Choroid plexus epithelial cell (primary cell): ENCODE results near the gene USP2.

ENCODE experiments used
- DNase-seq: peaks from one replicate; pipeline ENCODE4 v3.0.0-alpha.2; 2010; ENCODE audit warnings: low read depth
- H3K4me3 ChIP-seq: 2 replicates; pipeline ENCODE4 v1.5.1; 2011; ENCODE audit warnings: low read depth, mild to moderate bottlenecking, control low read depth, low read length, moderate library complexity
- TF ChIP-seq, protein P1 (sequence below): conservative IDR thresholded peaks from 2 replicates; pipeline ENCODE4 v1.5.1; 2011; ENCODE audit warnings: low read depth, mild to moderate bottlenecking, control low read depth, inconsistent platforms, low read length, moderate library complexity

USP2 gene

DNA sequence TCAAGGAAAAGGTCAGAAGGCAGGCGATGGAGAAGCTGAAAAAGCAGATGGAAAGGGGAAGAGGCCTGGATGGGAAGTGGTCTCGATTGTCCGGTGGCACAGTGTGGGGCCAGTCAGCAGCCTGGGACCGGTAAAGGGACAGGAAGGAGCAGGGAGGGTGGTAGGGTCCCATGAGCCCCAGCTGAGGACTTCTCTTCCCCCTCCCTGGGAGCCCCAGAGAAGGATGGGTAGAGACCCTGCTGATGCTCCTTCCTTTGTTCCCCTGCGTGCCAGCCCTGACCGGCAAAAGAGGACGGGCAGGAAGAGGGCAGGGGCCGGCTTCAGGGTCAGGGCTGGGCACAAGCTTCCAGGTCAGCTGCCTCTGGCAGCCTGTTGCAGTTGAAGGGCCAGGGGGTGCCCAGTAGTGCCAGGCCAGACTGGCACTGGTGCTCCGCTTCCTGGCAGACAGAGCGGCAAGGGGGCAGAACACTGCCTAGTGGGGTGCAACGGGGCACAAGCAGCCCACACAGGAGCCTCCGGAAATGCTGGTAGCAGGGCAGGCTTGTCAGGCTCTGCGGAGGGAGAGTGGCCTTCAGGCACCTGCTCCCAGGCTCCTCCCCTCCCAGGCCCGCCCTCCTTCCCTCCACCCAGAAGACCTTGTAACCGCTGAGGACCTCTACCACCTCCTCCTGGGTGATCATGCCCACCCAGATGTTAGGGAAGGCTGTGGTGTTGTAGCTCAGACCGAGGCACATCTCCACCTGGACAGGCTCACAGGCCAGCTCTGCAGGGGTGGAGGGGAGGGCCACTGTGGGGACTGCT lies 40.1 kb downstream of the USP2 start:
- no peak overlapping the region for H3K4me3 ChIP-seq
- TF ChIP-seq, protein P1, sequence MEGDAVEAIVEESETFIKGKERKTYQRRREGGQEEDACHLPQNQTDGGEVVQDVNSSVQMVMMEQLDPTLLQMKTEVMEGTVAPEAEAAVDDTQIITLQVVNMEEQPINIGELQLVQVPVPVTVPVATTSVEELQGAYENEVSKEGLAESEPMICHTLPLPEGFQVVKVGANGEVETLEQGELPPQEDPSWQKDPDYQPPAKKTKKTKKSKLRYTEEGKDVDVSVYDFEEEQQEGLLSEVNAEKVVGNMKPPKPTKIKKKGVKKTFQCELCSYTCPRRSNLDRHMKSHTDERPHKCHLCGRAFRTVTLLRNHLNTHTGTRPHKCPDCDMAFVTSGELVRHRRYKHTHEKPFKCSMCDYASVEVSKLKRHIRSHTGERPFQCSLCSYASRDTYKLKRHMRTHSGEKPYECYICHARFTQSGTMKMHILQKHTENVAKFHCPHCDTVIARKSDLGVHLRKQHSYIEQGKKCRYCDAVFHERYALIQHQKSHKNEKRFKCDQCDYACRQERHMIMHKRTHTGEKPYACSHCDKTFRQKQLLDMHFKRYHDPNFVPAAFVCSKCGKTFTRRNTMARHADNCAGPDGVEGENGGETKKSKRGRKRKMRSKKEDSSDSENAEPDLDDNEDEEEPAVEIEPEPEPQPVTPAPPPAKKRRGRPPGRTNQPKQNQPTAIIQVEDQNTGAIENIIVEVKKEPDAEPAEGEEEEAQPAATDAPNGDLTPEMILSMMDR = no peak
- DNase-seq = no peak

DNA sequence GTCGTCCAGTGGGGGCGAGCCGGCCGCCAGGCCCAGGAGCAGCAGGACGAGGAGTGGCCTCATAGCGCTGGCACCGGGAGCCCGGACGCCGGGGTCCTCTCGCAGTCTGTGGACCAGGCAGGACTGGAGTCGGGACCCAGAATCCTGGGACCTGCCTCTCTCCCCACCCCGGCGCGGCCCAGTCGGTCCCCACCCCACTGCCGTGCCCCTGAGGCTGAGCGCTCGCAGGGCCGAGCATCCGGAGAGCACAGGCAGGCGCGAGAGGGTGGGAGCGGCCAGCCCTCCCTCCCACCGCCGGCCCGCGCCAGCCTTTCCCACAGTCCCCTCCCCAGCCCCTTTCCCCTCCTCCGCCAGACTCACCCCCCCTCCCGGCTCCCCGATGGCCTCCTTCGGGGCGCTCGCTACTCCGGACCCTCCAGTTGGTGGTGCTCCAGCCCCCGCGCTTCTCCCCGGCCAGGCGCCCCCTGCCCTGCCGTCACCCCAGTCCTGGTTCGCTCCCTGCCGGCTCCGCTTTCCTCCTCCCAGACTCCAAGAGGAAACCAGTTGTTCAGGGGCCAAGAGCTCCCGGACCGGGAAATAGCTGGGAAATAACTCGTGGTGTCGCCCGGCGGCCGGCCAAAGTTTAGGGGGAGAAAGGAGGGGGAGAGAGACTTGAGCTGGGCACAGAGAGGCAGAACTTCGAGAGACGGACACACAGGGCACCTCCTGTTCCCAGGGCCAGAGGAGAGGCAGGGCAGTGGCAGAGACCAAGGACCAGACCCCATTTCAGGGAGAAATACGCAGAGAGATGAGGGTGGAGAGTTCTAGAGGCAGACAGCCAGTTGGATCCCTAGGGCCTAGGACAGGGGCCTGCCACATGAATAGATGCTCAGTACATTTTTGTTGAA lies 40.9 kb downstream of the USP2 start, which contains the start of gene C1QTNF5:
Gene C1QTNF5, minus strand, starts transcription at position 549 of the 887 bp plus-strand sequence. Its CDS starts 486 bp downstream, at position 63.
- DNase-seq = peak; percentile 27
- TF ChIP-seq, protein P1 = no peak
- peak within 1 kb of the TSS; percentile 44 for H3K4me3 ChIP-seq

DNA sequence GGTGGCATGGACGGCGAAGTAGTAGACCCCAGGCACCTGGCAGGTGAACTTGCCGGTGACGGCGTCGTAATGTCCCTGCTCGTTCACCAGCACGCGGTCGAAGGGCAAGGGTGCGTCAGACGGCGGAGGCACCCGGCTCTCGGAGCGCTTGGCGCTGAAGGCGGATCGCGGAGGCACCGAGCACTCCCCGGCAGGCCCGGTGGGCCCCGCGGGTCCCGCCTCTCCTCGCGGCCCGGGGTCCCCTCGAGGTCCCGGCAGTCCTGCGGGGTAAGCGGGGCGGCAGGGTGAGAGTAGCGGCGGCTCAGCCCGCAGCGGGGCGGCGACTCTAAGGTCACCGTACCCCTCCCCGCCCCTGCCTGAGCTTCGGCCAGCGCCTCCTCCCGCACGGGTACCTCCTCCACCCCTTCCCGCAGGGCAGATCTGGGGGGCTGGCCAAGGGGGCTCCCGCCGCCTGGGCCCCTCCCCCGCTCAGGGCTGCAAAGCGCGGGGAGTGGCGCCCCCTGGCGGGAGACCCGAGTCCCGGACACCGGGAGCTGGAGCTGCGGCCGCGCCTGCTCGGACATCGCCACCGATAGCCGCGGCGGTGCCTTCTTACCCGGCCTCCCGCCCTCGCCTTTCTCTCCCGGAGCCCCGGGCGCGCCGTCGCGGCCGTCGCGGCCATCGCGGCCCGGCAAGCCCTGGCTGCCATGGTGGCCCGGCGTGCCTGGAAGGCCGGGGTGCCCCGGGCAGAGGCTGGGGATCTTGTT lies 41.7 kb downstream of the USP2 start:
- TF ChIP-seq, protein P1 = peak; percentile 61
- peak; percentile 48 for DNase-seq
- peak overlapping the region; percentile 44 for H3K4me3 ChIP-seq

DNA sequence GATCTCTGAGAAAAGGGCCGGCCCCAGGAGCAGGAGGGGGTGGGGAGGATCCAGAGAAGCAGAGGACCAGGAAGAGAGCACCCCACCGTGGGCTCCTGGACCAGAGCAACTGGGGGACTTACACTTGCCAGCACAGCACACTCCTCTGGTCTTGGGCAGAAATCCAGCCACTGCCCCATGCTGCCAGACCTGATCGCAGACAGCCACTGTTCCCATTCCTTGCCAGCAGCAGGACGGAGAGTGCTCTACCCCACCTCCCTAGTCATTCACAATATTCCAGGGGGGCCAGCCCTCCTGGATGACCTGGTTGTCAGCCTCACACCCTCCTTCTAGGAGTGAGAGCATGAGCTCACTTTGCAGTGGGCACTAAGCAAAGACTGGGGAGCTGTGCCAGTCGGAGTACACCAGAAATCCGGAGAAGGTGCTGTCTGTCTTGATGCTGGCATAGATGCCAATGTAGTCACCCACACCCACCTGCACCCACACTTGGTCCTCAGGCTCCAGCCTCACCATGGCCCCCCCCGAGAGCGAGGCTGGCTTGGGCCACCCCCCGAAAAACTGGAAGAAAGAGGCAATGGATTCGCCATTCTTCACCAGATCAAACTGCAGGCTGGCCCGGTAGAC lies 42.4 kb downstream of the USP2 start:
- peak overlapping the region; percentile 44 for H3K4me3 ChIP-seq
- DNase-seq = no peak
- TF ChIP-seq, protein P1 = no peak

DNA sequence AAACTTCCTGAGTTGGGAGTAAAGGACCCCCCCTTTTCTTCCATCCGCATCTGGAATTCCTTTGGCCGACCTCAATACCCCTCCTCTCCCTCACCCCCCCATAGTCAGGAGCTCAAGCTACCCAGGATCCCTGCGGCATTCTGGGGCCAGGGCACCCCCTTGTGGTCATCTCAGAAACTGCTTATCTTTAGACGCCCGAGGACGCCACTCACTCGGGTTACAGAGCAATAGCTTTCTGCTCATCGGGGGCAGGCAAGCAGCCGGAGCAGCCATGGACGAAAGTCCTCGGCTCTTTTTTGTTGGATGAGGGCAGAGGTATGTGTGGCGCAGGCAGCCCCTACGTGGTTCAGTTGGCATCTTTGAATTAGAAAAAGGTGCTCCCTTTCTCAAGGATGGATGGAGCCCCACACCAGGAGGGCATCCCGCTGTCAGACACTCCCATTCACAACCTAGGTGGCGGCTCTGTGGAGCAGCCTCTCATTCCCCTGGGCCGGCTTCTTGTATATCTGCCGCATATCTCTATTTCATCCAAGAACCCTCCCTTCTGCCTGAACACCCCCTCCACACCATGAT lies 43.1 kb downstream of the USP2 start:
- TF ChIP-seq, protein P1 = peak; percentile 87
- no peak overlapping the region for H3K4me3 ChIP-seq
- peak; percentile 76 for DNase-seq
